Measurements from ENCODE around the gene ZNF579. TPM values are rescaled to one million over a fixed set of nuclear protein-coding genes. Genes with fewer than 3 reads are reported as not detected.

The ZNF579 gene
- total and polyA plus RNA-seq, 7 donors, result 4.2 to 81.6 (median 22.9) TPM

- H3K9me3 ChIP-seq, result no peaks in the 10 kb centered on the region
- H3K27me3 ChIP-seq (ENCODE audit: insufficient read depth in 3 of 3, low read length in 2 of 3), result peaks cover 0 to 5% (median 0%) of the 10 kb centered on the region in 3 donors
- intact Hi-C loops (cut with DNase I), result loop anchor here in 1 of 2 donors (2.0 kb wide), 1 partner anchor 65 kb away; no protein-coding TSS in a partner anchor
- peaks cover 14% of the 10 kb centered on the region for H3K4me1 ChIP-seq
- ATAC-seq (no peak), DNase-seq (no peak)
- no peak for TF ChIP-seq CTCF (IDR thresholded peaks at IDR 0.05)
- 25 to 35% (median 30%) methylated on average over 6 of the region's 6 CpGs for WGBS, 3 donors
- H3K27ac ChIP-seq, result no peak overlapping the region
- peaks cover 5 to 26% of the 10 kb centered on the region in 2 donors for H3K36me3 ChIP-seq (ENCODE audit: insufficient read depth in 1 of 2, low read depth in 1 of 2)
- no peak overlapping the region for H3K4me3 ChIP-seq
Observed at GRCh38 chr19:55581823-55582223, 1.2 kb upstream of the ZNF579 start.

- no peak for TF ChIP-seq CTCF (IDR thresholded peaks at IDR 0.05)
- peak overlapping the region; percentile 93 for H3K4me3 ChIP-seq
- H3K36me3 ChIP-seq (ENCODE audit: insufficient read depth in 1 of 2, low read depth in 1 of 2), result peaks cover 5 to 31% of the 10 kb centered on the region in 2 donors
- H3K27ac ChIP-seq, result peak overlapping the region; percentile 97
- intact Hi-C loops (cut with DNase I), result loop anchor here in 1 of 2 donors (2.0 kb wide), 1 partner anchor 64 kb away; no protein-coding TSS in a partner anchor
- peaks cover 9% of the 10 kb centered on the region for H3K4me1 ChIP-seq
- DNase-seq (no peak), ATAC-seq (no peak)
- peaks cover 0 to 5% (median 0%) of the 10 kb centered on the region in 3 donors for H3K27me3 ChIP-seq (ENCODE audit: insufficient read depth in 3 of 3, low read length in 2 of 3)
- WGBS, 3 donors, result 34 to 38% (median 34%) methylated on average over 12 of the region's 12 CpGs
- H3K9me3 ChIP-seq, result no peaks in the 10 kb centered on the region
Observed at GRCh38 chr19:55581145-55581822, 636 bp upstream of the ZNF579 start.

GRCh38 chr19:55579766-55580621 lies 654 bp downstream of the ZNF579 start:
- Histone ChIP-seq H3K27ac (peak overlapping the region; percentile 97), H3K9me3 (no peaks in the 10 kb centered on the region), H3K36me3 (ENCODE audit: insufficient read depth in 1 of 2, low read depth in 1 of 2) (peaks cover 5 to 31% of the 10 kb centered on the region in 2 donors), H3K4me3 (peak overlapping the region; percentile 93), H3K4me1 (peaks cover 2% of the 10 kb centered on the region), H3K27me3 (ENCODE audit: insufficient read depth in 3 of 3, low read length in 2 of 3) (peaks cover 0 to 1% (median 0%) of the 10 kb centered on the region in 3 donors)
- intact Hi-C loops (cut with DNase I), result loop anchor here in 1 of 2 donors (2.0 kb wide), 1 partner anchor 63 kb away; no protein-coding TSS in a partner anchor
- peak in 1 of 2 donors; percentile 80 for DNase-seq
- 8 to 10% (median 10%) methylated on average over 18 to 20 of the region's 20 CpGs for WGBS, 3 donors
- no peak for TF ChIP-seq CTCF (IDR thresholded peaks at IDR 0.05)
- ATAC-seq, result peak; percentile 62 to 81 (median 70)

GRCh38 chr19:55578761-55579747 lies 1.6 kb downstream of the ZNF579 start:
- TF ChIP-seq CTCF (IDR thresholded peaks at IDR 0.05), result no peak
- Histone ChIP-seq H3K4me1 (peaks cover 2% of the 10 kb centered on the region), H3K9me3 (no peaks in the 10 kb centered on the region), H3K27me3 (ENCODE audit: insufficient read depth in 3 of 3, low read length in 2 of 3) (no peaks in the 10 kb centered on the region), H3K4me3 (peak overlapping the region; percentile 93), H3K27ac (peak overlapping the region; percentile 97), H3K36me3 (ENCODE audit: insufficient read depth in 1 of 2, low read depth in 1 of 2) (peaks cover 5 to 31% of the 10 kb centered on the region in 2 donors)
- intact Hi-C loops (cut with DNase I), result no loop called here
- ATAC-seq (no peak), DNase-seq (no peak)
- 92 to 94% (median 93%) methylated on average over 58 to 90 of the region's 90 CpGs for WGBS, 3 donors
